Testis (tissue), 3 donors: Measurements from ENCODE around the gene SLC25A12. TPM values are rescaled to one million over a fixed set of nuclear protein-coding genes. Genes with fewer than 3 reads are reported as not detected.

Experiments used
- DNase-seq: peaks from one replicate; pipeline ENCODE4 v3.0.0-alpha.2; 2019
- H3K27ac ChIP-seq, 2 donors: fragments of 200-600 bp; sonication (generic); one replicate each; pipeline ENCODE4 v1.5.1; 2019
- H3K27me3 ChIP-seq: fragments of 200-600 bp; sonication (generic); one replicate; pipeline ENCODE4 v1.5.1; 2019
- H3K36me3 ChIP-seq: fragments of 200-600 bp; sonication (generic); one replicate; pipeline ENCODE4 v1.5.1; 2017; ENCODE audit warnings: low read depth; ENCODE audit errors: missing control alignments
- H3K4me1 ChIP-seq: fragments of 200-600 bp; sonication (generic); one replicate; pipeline ENCODE4 v1.5.1; 2019
- H3K4me3 ChIP-seq, 2 donors: fragments of 200-600 bp; sonication (generic); one replicate each; pipeline ENCODE4 v1.5.1; 2017 to 2019
- H3K9me3 ChIP-seq: fragments of 200-600 bp; sonication (generic); one replicate; pipeline ENCODE4 v1.5.1; 2017
- CTCF ChIP-seq, 3 experiments: fragments of 450-650 bp in 2 of 3; fragments of 200-600 bp in 1 of 3; sonication (generic) in 1 of 3; IDR thresholded peaks; one replicate each; pipeline ENCODE4 v1.5.1; 2016 to 2019; ENCODE audit warnings: antibody characterized with exemption in 3 of 3, mild to moderate bottlenecking in 2 of 3, moderate library complexity in 1 of 3
- POLR2A ChIP-seq: fragments of 450-650 bp; IDR thresholded peaks from one replicate; pipeline ENCODE4 v1.6.1; 2017; ENCODE audit warnings: antibody characterized with exemption, mild to moderate bottlenecking, moderate library complexity
- WGBS, 2 donors: methylation state at CpG; one replicate each; pipeline ENCODE4 v1.1.5; 2018; 5-methylcytosine and 5-hydroxymethylcytosine counted together
- intact Hi-C: fragments of 100-400 bp; cut with DNase I; formaldehyde crosslinking; loops from one replicate; pipeline ENCODE4 v1.15.1; 2023; ENCODE audit warnings: low total_unique reads
- polyA plus RNA-seq: library from polyadenylated mRNA; stranded (reverse); fragments of 350-450 nt; fragmentation: Illumina TruSeq; extraction: RNeasy Lipid Tissue Mini Kit (QIAGEN cat#74804); gene quantifications from one replicate; pipeline ENCODE4 v1.2.3, GENCODE V29; 2014; ENCODE audit warnings: low read depth, low replicate concordance; ENCODE audit not compliant: insufficient read depth
- total RNA-seq, 2 donors: library from RNA; depleted of rRNA; stranded (reverse); fragments of >200 nt; gene quantifications; one replicate each; pipeline ENCODE4 v1.2.3, GENCODE V29; 2016

Gene SLC25A12
- total and polyA plus RNA-seq, 3 donors from 2014 or later: 16.7 to 27.4 (median 25.0) TPM

- WGBS, 2 donors: 0 to 22% methylated on average over 1 of the region's 1 CpG
- Histone ChIP-seq H3K4me1 (peaks cover 24% of the 10 kb centered on the region), H3K36me3 (no peaks in the 10 kb centered on the region), H3K27ac (no peak overlapping the region), H3K27me3 (no peaks in the 10 kb centered on the region), H3K4me3 (no peak overlapping the region), H3K9me3 (no peaks in the 10 kb centered on the region)
- intact Hi-C loops: no loop called here
- TF ChIP-seq POLR2A (no peak), CTCF (IDR thresholded peaks at IDR 0.05) (no peak)
- no peak for DNase-seq
Observed at GRCh38 chr2:171852366-171852888, 41.6 kb downstream of the SLC25A12 start.

GRCh38 chr2:171847627-171848026, 46.4 kb downstream of the SLC25A12 start:
- Histone ChIP-seq H3K27me3 (no peaks in the 10 kb centered on the region), H3K36me3 (no peaks in the 10 kb centered on the region), H3K4me3 (no peak overlapping the region), H3K27ac (no peak overlapping the region), H3K4me1 (peaks cover 9% of the 10 kb centered on the region), H3K9me3 (no peaks in the 10 kb centered on the region)
- DNase-seq: no peak
- intact Hi-C loops: no loop called here
- TF ChIP-seq CTCF (IDR thresholded peaks at IDR 0.05) (no peak), POLR2A (no peak)
- WGBS, 2 donors: 77 to 86% methylated on average over 2 of the region's 2 CpGs

- TF ChIP-seq POLR2A: no peak
- no peak for TF ChIP-seq CTCF (IDR thresholded peaks at IDR 0.05)
- no peak for DNase-seq
- intact Hi-C loops: no loop called here
- peaks cover 2% of the 10 kb centered on the region for H3K4me1 ChIP-seq
- no peaks in the 10 kb centered on the region for H3K9me3 ChIP-seq
- no peak overlapping the region for H3K4me3 ChIP-seq
- no peak overlapping the region for H3K27ac ChIP-seq
- no peaks in the 10 kb centered on the region for H3K27me3 ChIP-seq
- no peaks in the 10 kb centered on the region for H3K36me3 ChIP-seq
Observed at GRCh38 chr2:171846894-171847293, 47.1 kb downstream of the SLC25A12 start.

- 97 to 100% methylated on average over 2 of the region's 2 CpGs for WGBS, 2 donors
- H3K4me1 ChIP-seq: no peaks in the 10 kb centered on the region
- no peak overlapping the region for H3K4me3 ChIP-seq
- no peaks in the 10 kb centered on the region for H3K9me3 ChIP-seq
- no peak overlapping the region for H3K27ac ChIP-seq
- intact Hi-C loops: no loop called here
- no peaks in the 10 kb centered on the region for H3K27me3 ChIP-seq
- TF ChIP-seq CTCF (IDR thresholded peaks at IDR 0.05) (no peak), POLR2A (no peak)
- no peak for DNase-seq
- H3K36me3 ChIP-seq: no peaks in the 10 kb centered on the region
Observed at GRCh38 chr2:171841996-171842395, 52.0 kb downstream of the SLC25A12 start.

GRCh38 chr2:171837736-171838135, 56.3 kb downstream of the SLC25A12 start:
- Histone ChIP-seq H3K4me1 (no peaks in the 10 kb centered on the region), H3K27ac (no peak overlapping the region), H3K4me3 (no peak overlapping the region), H3K36me3 (no peaks in the 10 kb centered on the region), H3K27me3 (no peaks in the 10 kb centered on the region), H3K9me3 (no peaks in the 10 kb centered on the region)
- TF ChIP-seq POLR2A: no peak
- no peak for TF ChIP-seq CTCF (IDR thresholded peaks at IDR 0.05)
- 38 to 56% methylated on average over 2 of the region's 2 CpGs for WGBS, 2 donors
- intact Hi-C loops: no loop called here
- no peak for DNase-seq
